Measurements from ENCODE around the gene STING1. TPM values are rescaled to one million over a fixed set of nuclear protein-coding genes. Genes with fewer than 3 reads are reported as not detected.

Gene STING1
- polyA plus RNA-seq, 1 donor (not counting 4 experiments of a cell fraction or from before 2014, with no cell fraction given): 25.2 TPM

GRCh38 chr5:139474890-139475791 lies 7.4 kb downstream of the STING1 start:
- Histone ChIP-seq H3K27me3 (ENCODE audit: control insufficient read depth, extremely low read depth, insufficient read depth, low read length) (no peaks in the 10 kb centered on the region), H3K27ac (ENCODE audit: control insufficient read depth, insufficient read depth, low read length) (no peak overlapping the region), H3K79me2 (ENCODE audit: control insufficient read depth, insufficient read depth, low read length) (no peaks in the 10 kb centered on the region), H3K9me1 (ENCODE audit: control insufficient read depth, extremely low read depth, insufficient read depth, low read length) (no peaks in the 10 kb centered on the region), H3K36me3 (ENCODE audit: control insufficient read depth in 2 of 2, extremely low read depth in 1 of 2, insufficient read depth in 2 of 2, low read length in 2 of 2) (peaks cover 15 to 18% of the 10 kb centered on the region in 2 experiments), H3K9ac (ENCODE audit: control insufficient read depth, extremely low read depth, insufficient read depth, low read length) (no peak overlapping the region), H3K4me2 (ENCODE audit: control insufficient read depth, extremely low read depth, insufficient read depth, low read depth, low read length) (no peak overlapping the region), H3K4me1 (ENCODE audit: control insufficient read depth, extremely low read depth, insufficient read depth, low read length) (peaks cover 15% of the 10 kb centered on the region), H4K20me1 (ENCODE audit: control insufficient read depth, extremely low read depth, insufficient read depth, low read length) (no peaks in the 10 kb centered on the region), H2AFZ (ENCODE audit: control insufficient read depth, low read length) (no peak overlapping the region), H3K4me3 (ENCODE audit: control insufficient read depth in 2 of 3, extremely low read depth in 1 of 3, insufficient read depth in 2 of 3, low read depth in 1 of 3, low read length in 3 of 3) (no peak overlapping the region), H3K9me3 (ENCODE audit: control insufficient read depth, low read depth, low read length) (no peaks in the 10 kb centered on the region)
- TF ChIP-seq CTCF (optimal IDR thresholded peaks at IDR 0.05 in 1 of 3, IDR thresholded peaks at IDR 0.05 in 1 of 3, conservative IDR thresholded peaks at IDR 0.05 in 1 of 3; ENCODE audit: extremely low read depth in 1 of 3, insufficient read depth in 2 of 3, low read length in 3 of 3) (no peak), EZH2 (IDR thresholded peaks at IDR 0.05; ENCODE audit: low read length) (no peak)
- dilution Hi-C loops (cut with MboI; ENCODE audit: extremely low pct_ligation_motif_present, low sequenced_read_pairs): no loop called here
- FAIRE-seq (no peak), DNase-seq (ENCODE audit: low read depth, low spot score) (no peak)

GRCh38 chr5:139473565-139473964 lies 9.0 kb downstream of the STING1 start:
- Histone ChIP-seq H3K4me3 (ENCODE audit: control insufficient read depth in 2 of 3, extremely low read depth in 1 of 3, insufficient read depth in 2 of 3, low read depth in 1 of 3, low read length in 3 of 3) (no peak overlapping the region), H3K36me3 (ENCODE audit: control insufficient read depth in 2 of 2, extremely low read depth in 1 of 2, insufficient read depth in 2 of 2, low read length in 2 of 2) (peaks cover 15 to 18% of the 10 kb centered on the region in 2 experiments), H2AFZ (ENCODE audit: control insufficient read depth, low read length) (peak overlapping the region; percentile 21), H3K9me1 (ENCODE audit: control insufficient read depth, extremely low read depth, insufficient read depth, low read length) (no peaks in the 10 kb centered on the region), H4K20me1 (ENCODE audit: control insufficient read depth, extremely low read depth, insufficient read depth, low read length) (no peaks in the 10 kb centered on the region), H3K27ac (ENCODE audit: control insufficient read depth, insufficient read depth, low read length) (peak overlapping the region; percentile 31), H3K9ac (ENCODE audit: control insufficient read depth, extremely low read depth, insufficient read depth, low read length) (peak overlapping the region; percentile 19), H3K27me3 (ENCODE audit: control insufficient read depth, extremely low read depth, insufficient read depth, low read length) (no peaks in the 10 kb centered on the region), H3K4me1 (ENCODE audit: control insufficient read depth, extremely low read depth, insufficient read depth, low read length) (peaks cover 15% of the 10 kb centered on the region), H3K79me2 (ENCODE audit: control insufficient read depth, insufficient read depth, low read length) (no peaks in the 10 kb centered on the region), H3K9me3 (ENCODE audit: control insufficient read depth, low read depth, low read length) (no peaks in the 10 kb centered on the region), H3K4me2 (ENCODE audit: control insufficient read depth, extremely low read depth, insufficient read depth, low read depth, low read length) (peak overlapping the region; percentile 52)
- dilution Hi-C loops (cut with MboI; ENCODE audit: extremely low pct_ligation_motif_present, low sequenced_read_pairs): no loop called here
- TF ChIP-seq CTCF (optimal IDR thresholded peaks at IDR 0.05 in 1 of 3, IDR thresholded peaks at IDR 0.05 in 1 of 3, conservative IDR thresholded peaks at IDR 0.05 in 1 of 3; ENCODE audit: extremely low read depth in 1 of 3, insufficient read depth in 2 of 3, low read length in 3 of 3) (peak in 2 of 3 experiments; percentile 19 to 33), EZH2 (IDR thresholded peaks at IDR 0.05; ENCODE audit: low read length) (no peak)
- FAIRE-seq (peak; percentile 87), DNase-seq (ENCODE audit: low read depth, low spot score) (peak; percentile 52)
